OCI-LY1 (cell line): ENCODE results near the gene CD6.

Source experiments
- H2AFZ ChIP-seq: fragments of 200-600 bp; sonication (generic), shearing (Covaris generic); 2 replicates; pipeline ENCODE4 v1.6.0; 2014; ENCODE audit warnings: antibody characterized with exemption, mild to moderate bottlenecking, low read length
- H3F3A ChIP-seq: fragments of 200-600 bp; sonication (generic), shearing (Covaris generic); 2 replicates; pipeline ENCODE4 v1.6.0; 2014; ENCODE audit warnings: mild to moderate bottlenecking, antibody characterized with exemption, low read length, moderate library complexity; ENCODE audit not compliant: insufficient read depth
- H3K27ac ChIP-seq: fragments of 200-600 bp; sonication (generic); 2 replicates; pipeline ENCODE4 v1.5.1; 2014; ENCODE audit warnings: low read length, mixed run types, mild to moderate bottlenecking, low read depth; ENCODE audit not compliant: poor library complexity, severe bottlenecking
- H3K27me3 ChIP-seq: fragments of 200-600 bp; sonication (generic); 2 replicates; pipeline ENCODE4 v1.6.0; 2014; ENCODE audit warnings: antibody characterized with exemption, mild to moderate bottlenecking, low read length, moderate library complexity; ENCODE audit not compliant: insufficient read depth
- H3K36me3 ChIP-seq: fragments of 200-600 bp; sonication (generic); 2 replicates; pipeline ENCODE4 v1.6.1; 2014; ENCODE audit warnings: mild to moderate bottlenecking, antibody characterized with exemption, low read length, moderate library complexity, mixed read lengths; ENCODE audit not compliant: insufficient read depth
- H3K4me1 ChIP-seq: fragments of 200-600 bp; sonication (generic); 2 replicates; pipeline ENCODE4 v1.5.1; 2014; ENCODE audit warnings: mild to moderate bottlenecking, low read length, moderate library complexity; ENCODE audit not compliant: insufficient read depth, severe bottlenecking
- H3K4me2 ChIP-seq: fragments of 200-600 bp; sonication (generic), shearing (Covaris generic); 2 replicates; pipeline ENCODE4 v1.6.1; 2014; ENCODE audit warnings: low read length
- H3K4me3 ChIP-seq: fragments of 200-600 bp; sonication (generic); 2 replicates; pipeline ENCODE4 v1.5.1; 2014; ENCODE audit warnings: low read length, low read depth, mild to moderate bottlenecking, mixed read lengths; ENCODE audit not compliant: poor library complexity, severe bottlenecking
- H3K79me2 ChIP-seq: fragments of 200-600 bp; shearing (Covaris generic); 2 replicates; pipeline ENCODE4 v1.6.1; 2016; ENCODE audit warnings: mixed run types, low read length, mixed read lengths; ENCODE audit not compliant: insufficient read depth
- H3K9ac ChIP-seq: fragments of 200-600 bp; sonication (generic), shearing (Covaris generic); 2 replicates; pipeline ENCODE4 v1.6.1; 2014; ENCODE audit warnings: mild to moderate bottlenecking, low read length, mixed read lengths
- H3K9me2 ChIP-seq: fragments of 200-600 bp; sonication (generic), shearing (Covaris generic); 2 replicates; pipeline ENCODE4 v1.6.1; 2014; ENCODE audit warnings: low read depth, mild to moderate bottlenecking, low read length, mixed read lengths
- H3K9me3 ChIP-seq: fragments of 200-600 bp; shearing (Covaris generic); 2 replicates; pipeline ENCODE4 v1.6.1; 2014; ENCODE audit warnings: low read length, mixed read lengths
- H4K20me1 ChIP-seq: fragments of 200-600 bp; sonication (generic), shearing (Covaris generic); 2 replicates; pipeline ENCODE4 v1.6.0; 2016; ENCODE audit warnings: mild to moderate bottlenecking, low read length; ENCODE audit not compliant: insufficient read depth
- EZH2 ChIP-seq: fragments of 200-600 bp; sonication (generic), shearing (Covaris generic); IDR thresholded peaks from 2 replicates; pipeline ENCODE4 v1.8.0; 2017; ENCODE audit warnings: borderline replicate concordance, mixed run types, mild to moderate bottlenecking, antibody characterized with exemption, low read length, moderate library complexity, mixed read lengths
- TF ChIP-seq, protein P1 (sequence below): fragments of 200-600 bp; sonication (generic), shearing (Covaris generic); IDR thresholded peaks from 2 replicates; pipeline ENCODE4 v1.5.1; 2017; ENCODE audit warnings: mild to moderate bottlenecking, antibody characterized with exemption, low read length, moderate library complexity, mixed read lengths

Gene CD6

DNA sequence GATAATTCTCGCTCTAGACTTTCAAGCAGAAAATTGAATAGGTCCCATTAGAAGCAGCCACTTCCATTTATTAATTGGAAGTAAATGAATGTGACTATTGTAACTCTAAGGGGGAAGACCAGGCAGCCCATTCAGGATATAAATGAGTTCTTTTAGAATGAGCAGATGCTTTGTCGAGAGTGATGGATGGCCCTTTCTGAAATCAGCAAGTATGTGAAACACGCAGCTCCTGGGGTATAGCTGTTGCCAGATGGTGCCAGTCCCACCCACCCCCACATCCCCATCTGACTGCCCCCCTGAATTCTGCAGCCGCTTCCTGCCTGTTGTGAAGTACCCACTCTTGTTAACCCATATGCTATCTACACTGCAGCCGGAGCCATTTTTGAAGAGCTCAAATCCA lies 23.2 kb upstream of the CD6 start:
- Histone ChIP-seq H2AFZ (no peak overlapping the region), H3K9me2 (no peaks in the 10 kb centered on the region), H3K4me1 (peaks cover 12% of the 10 kb centered on the region), H3K79me2 (no peaks in the 10 kb centered on the region), H4K20me1 (no peaks in the 10 kb centered on the region), H3K4me3 (no peak overlapping the region), H3K27ac (no peak overlapping the region), H3K4me2 (no peak overlapping the region), H3F3A (no peaks in the 10 kb centered on the region), H3K27me3 (peaks cover 14% of the 10 kb centered on the region; the same call in 1 of the 2 replicates), H3K36me3 (no peaks in the 10 kb centered on the region), H3K9ac (no peak overlapping the region), H3K9me3 (no peaks in the 10 kb centered on the region)
- TF ChIP-seq, protein P1, sequence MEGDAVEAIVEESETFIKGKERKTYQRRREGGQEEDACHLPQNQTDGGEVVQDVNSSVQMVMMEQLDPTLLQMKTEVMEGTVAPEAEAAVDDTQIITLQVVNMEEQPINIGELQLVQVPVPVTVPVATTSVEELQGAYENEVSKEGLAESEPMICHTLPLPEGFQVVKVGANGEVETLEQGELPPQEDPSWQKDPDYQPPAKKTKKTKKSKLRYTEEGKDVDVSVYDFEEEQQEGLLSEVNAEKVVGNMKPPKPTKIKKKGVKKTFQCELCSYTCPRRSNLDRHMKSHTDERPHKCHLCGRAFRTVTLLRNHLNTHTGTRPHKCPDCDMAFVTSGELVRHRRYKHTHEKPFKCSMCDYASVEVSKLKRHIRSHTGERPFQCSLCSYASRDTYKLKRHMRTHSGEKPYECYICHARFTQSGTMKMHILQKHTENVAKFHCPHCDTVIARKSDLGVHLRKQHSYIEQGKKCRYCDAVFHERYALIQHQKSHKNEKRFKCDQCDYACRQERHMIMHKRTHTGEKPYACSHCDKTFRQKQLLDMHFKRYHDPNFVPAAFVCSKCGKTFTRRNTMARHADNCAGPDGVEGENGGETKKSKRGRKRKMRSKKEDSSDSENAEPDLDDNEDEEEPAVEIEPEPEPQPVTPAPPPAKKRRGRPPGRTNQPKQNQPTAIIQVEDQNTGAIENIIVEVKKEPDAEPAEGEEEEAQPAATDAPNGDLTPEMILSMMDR = no peak
- TF ChIP-seq EZH2 = no peak

DNA sequence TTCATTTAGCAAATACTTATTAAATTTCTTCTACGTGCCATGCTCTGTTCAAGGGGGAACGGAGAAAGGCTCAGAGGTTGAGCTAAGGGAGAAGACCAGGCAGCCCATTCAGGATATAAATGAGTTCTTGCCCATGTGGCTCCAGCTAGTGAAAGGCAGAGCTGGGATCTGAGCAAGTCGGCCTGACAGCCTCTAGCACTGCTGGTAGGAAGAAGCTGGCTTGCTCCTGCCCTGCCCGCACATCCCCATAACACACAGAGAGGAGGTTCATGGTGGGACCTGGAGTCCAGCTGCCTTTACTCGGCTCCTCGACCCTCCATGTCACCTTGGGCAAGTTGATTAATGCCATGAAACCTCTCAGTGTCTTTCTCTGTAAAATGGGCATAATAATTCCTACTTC lies 21.5 kb upstream of the CD6 start:
- Histone ChIP-seq H3K4me3 (no peak overlapping the region), H4K20me1 (no peaks in the 10 kb centered on the region), H3K9me3 (no peaks in the 10 kb centered on the region), H3K4me1 (peaks cover 12% of the 10 kb centered on the region), H3K36me3 (no peaks in the 10 kb centered on the region), H3K9me2 (no peaks in the 10 kb centered on the region), H3K27me3 (no peaks in the 10 kb centered on the region), H3K4me2 (no peak overlapping the region), H3K79me2 (no peaks in the 10 kb centered on the region), H3K27ac (no peak overlapping the region), H3K9ac (no peak overlapping the region), H3F3A (no peaks in the 10 kb centered on the region), H2AFZ (no peak overlapping the region)
- TF ChIP-seq, protein P1 = no peak
- TF ChIP-seq EZH2 = no peak

DNA sequence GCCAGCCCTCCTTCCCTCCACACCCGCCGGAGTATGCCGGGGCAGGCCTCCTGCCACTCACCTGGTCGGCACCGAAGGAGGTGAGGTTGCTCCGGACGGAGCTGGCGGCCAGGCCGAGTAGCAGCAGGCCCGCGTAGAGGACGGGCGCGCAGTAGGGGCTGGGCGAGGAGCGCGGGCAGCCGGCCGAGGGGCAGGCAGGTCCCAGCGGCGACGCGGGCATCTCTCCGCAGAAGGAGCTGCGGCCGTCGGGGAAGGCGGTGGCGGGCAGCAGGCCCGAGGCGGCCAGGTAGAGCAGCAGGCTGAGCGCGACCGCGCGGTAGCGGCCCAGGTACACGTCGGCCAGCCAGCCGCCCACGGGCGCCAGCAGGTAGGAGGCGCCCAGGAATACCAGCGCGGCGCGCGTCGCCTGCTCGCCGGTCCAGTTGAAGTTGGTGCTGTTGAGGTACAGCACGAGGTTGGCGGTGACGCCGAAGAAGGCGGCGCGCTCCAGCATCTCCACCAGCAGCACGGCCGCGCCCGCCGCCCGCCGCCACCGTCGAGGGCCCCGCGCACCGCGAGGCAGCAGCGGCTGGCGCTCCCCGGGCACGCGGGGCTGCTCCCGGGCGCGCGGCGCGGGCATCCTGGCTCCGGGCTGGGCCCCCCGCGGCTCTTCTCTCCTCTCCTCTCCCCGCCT lies 20.4 kb upstream of the CD6 start:
- Histone ChIP-seq H3K79me2 (no peaks in the 10 kb centered on the region), H3K36me3 (no peaks in the 10 kb centered on the region), H3K27ac (no peak overlapping the region), H3K9me2 (no peaks in the 10 kb centered on the region), H4K20me1 (no peaks in the 10 kb centered on the region), H3K27me3 (no peaks in the 10 kb centered on the region; the same call in 1 of the 2 replicates), H3K4me1 (peaks cover 12% of the 10 kb centered on the region), H2AFZ (no peak overlapping the region), H3F3A (no peaks in the 10 kb centered on the region), H3K9ac (no peak overlapping the region), H3K9me3 (no peaks in the 10 kb centered on the region), H3K4me2 (no peak overlapping the region; the same call in 1 of the 2 replicates), H3K4me3 (no peak overlapping the region)
- no peak for TF ChIP-seq EZH2
- TF ChIP-seq, protein P1 = no peak
